H9 (cell line): ENCODE data around the gene SUPT6H. TPM values are rescaled to one million over a fixed set of nuclear protein-coding genes. Genes with fewer than 3 reads are reported as not detected.

Experiments used
- DNase-seq: peaks from one replicate; pipeline ENCODE4 v3.0.0-alpha.2; 2017
- H2AFZ ChIP-seq: one replicate; pipeline ENCODE4 v1.6.1; 2013; ENCODE audit warnings: mild to moderate bottlenecking, low read length, control low read depth, moderate library complexity
- H2AK5ac ChIP-seq: 2 replicates; pipeline ENCODE4 v1.6.1; 2013; ENCODE audit warnings: low read length, control low read depth, mixed read lengths; ENCODE audit not compliant: insufficient read length
- H2BK120ac ChIP-seq: one replicate; pipeline ENCODE4 v1.6.1; 2013; ENCODE audit warnings: low read depth, mild to moderate bottlenecking, low read length, control low read depth, inconsistent platforms; ENCODE audit not compliant: poor library complexity, severe bottlenecking
- H2BK12ac ChIP-seq: 2 replicates; pipeline ENCODE4 v1.6.1; 2013; ENCODE audit warnings: low read length, control low read depth, mixed read lengths, low read depth; ENCODE audit not compliant: insufficient read length
- H2BK15ac ChIP-seq: 2 replicates; pipeline ENCODE4 v1.6.1; 2013; ENCODE audit warnings: low read depth, low read length, control low read depth
- H2BK20ac ChIP-seq: one replicate; pipeline ENCODE4 v1.6.1; 2013; ENCODE audit warnings: low read depth, mild to moderate bottlenecking, low read length, control low read depth, inconsistent platforms; ENCODE audit not compliant: poor library complexity, severe bottlenecking
- H2BK5ac ChIP-seq: 2 replicates; pipeline ENCODE4 v1.6.1; 2013; ENCODE audit warnings: low read length, control low read depth, mixed read lengths; ENCODE audit not compliant: insufficient read length
- H3K14ac ChIP-seq: 2 replicates; pipeline ENCODE4 v1.6.1; 2013; ENCODE audit warnings: low read length, control low read depth; ENCODE audit not compliant: insufficient read depth
- H3K18ac ChIP-seq: 2 replicates; pipeline ENCODE4 v1.6.1; 2013; ENCODE audit warnings: low read depth, mild to moderate bottlenecking, mixed read lengths, low read length, control low read depth; ENCODE audit not compliant: insufficient read length
- H3K23ac ChIP-seq: 2 replicates; pipeline ENCODE4 v1.6.1; 2013; ENCODE audit warnings: low read length, control low read depth, mixed read lengths, low read depth; ENCODE audit not compliant: insufficient read length
- H3K23me2 ChIP-seq: 2 replicates; pipeline ENCODE4 v1.6.1; 2013; ENCODE audit warnings: low read depth, mild to moderate bottlenecking, mixed read lengths, low read length, control low read depth; ENCODE audit not compliant: insufficient read length, poor library complexity, severe bottlenecking
- H3K27ac ChIP-seq: 2 replicates; pipeline ENCODE4 v1.5.1; 2013; ENCODE audit warnings: low read length, control low read depth, mixed read lengths, low read depth; ENCODE audit not compliant: insufficient read length
- H3K27me3 ChIP-seq: 2 replicates; pipeline ENCODE4 v1.6.1; 2013; ENCODE audit warnings: low read length, control low read depth, inconsistent platforms; ENCODE audit not compliant: insufficient read depth
- H3K4ac ChIP-seq: 2 replicates; pipeline ENCODE4 v1.6.1; 2013; ENCODE audit warnings: low read depth, mild to moderate bottlenecking, control low read depth, inconsistent platforms, low read length, moderate library complexity
- H3K4me1 ChIP-seq: 2 replicates; pipeline ENCODE4 v1.6.1; 2013; ENCODE audit warnings: low read length, control low read depth, inconsistent platforms; ENCODE audit not compliant: insufficient read depth
- H3K4me2 ChIP-seq: 2 replicates; pipeline ENCODE4 v1.6.1; 2013; ENCODE audit warnings: low read length, control low read depth, mixed read lengths; ENCODE audit not compliant: insufficient read length, insufficient read depth
- H3K56ac ChIP-seq: 2 replicates; pipeline ENCODE4 v1.6.1; 2013; ENCODE audit warnings: low read depth, mild to moderate bottlenecking, mixed read lengths, low read length, control low read depth; ENCODE audit not compliant: insufficient read length
- H3K79me1 ChIP-seq: 2 replicates; pipeline ENCODE4 v1.6.1; 2013; ENCODE audit warnings: low read depth, mild to moderate bottlenecking, moderate library complexity, low read length, control low read depth, inconsistent platforms; ENCODE audit not compliant: insufficient read depth, poor library complexity, severe bottlenecking
- H3K79me2 ChIP-seq: 2 replicates; pipeline ENCODE4 v1.6.1; 2013; ENCODE audit warnings: low read length, control low read depth, inconsistent platforms; ENCODE audit not compliant: insufficient read depth
- H3K9ac ChIP-seq: 2 replicates; pipeline ENCODE4 v1.6.1; 2013; ENCODE audit warnings: low read length, control low read depth, mixed read lengths; ENCODE audit not compliant: insufficient read length; ENCODE audit errors: extremely low read depth
- H3K9me3 ChIP-seq: one replicate; pipeline ENCODE4 v1.6.1; 2013; ENCODE audit warnings: low read depth, low read length, inconsistent platforms; ENCODE audit not compliant: control insufficient read depth
- H3T11ph ChIP-seq: one replicate; pipeline ENCODE4 v1.6.1; 2013; ENCODE audit warnings: mild to moderate bottlenecking, low read length, control low read depth, inconsistent platforms
- H4K20me1 ChIP-seq: one replicate; pipeline ENCODE4 v1.6.1; 2013; ENCODE audit not compliant: control insufficient read depth, insufficient read length, insufficient read depth
- H4K5ac ChIP-seq: 2 replicates; pipeline ENCODE4 v1.6.1; 2013; ENCODE audit warnings: low read depth, mild to moderate bottlenecking, mixed read lengths, low read length, control low read depth; ENCODE audit not compliant: insufficient read length
- H4K8ac ChIP-seq: replicated peaks from 2 replicates; pipeline ENCODE4 v1.6.1; 2013; ENCODE audit warnings: low read length, control low read depth, mixed read lengths, low read depth; ENCODE audit not compliant: insufficient read length
- H4K91ac ChIP-seq: 2 replicates; pipeline ENCODE4 v1.6.1; 2013; ENCODE audit warnings: low read depth, mild to moderate bottlenecking, moderate library complexity, mixed read lengths, low read length, control low read depth; ENCODE audit not compliant: insufficient read length
- H3K27ac Mint-ChIP-seq, 3 experiments: 2 replicates in 2 of 3; 3 replicates in 1 of 3; pipeline ENCODE4 v1.8.0; 2020 to 2021; ENCODE audit warnings: mixed read lengths in 3 of 3, mild to moderate bottlenecking in 1 of 3, moderate library complexity in 1 of 3
- H3K27me3 Mint-ChIP-seq: 2 replicates; pipeline ENCODE4 v1.8.0; 2021; ENCODE audit warnings: low read depth, mild to moderate bottlenecking, moderate library complexity, mixed read lengths
- H3K36me3 Mint-ChIP-seq, 3 experiments: 2 replicates in 2 of 3; 3 replicates in 1 of 3; pipeline ENCODE4 v1.8.0; 2020 to 2021; ENCODE audit warnings: low read depth in 3 of 3, mixed read lengths in 3 of 3; ENCODE audit not compliant: insufficient read depth in 1 of 3
- H3K4me1 Mint-ChIP-seq, 2 experiments: 2 replicates each; pipeline ENCODE4 v1.8.0; 2020; ENCODE audit warnings: mixed read lengths in 2 of 2
- H3K4me3 Mint-ChIP-seq, 2 experiments: 2 replicates in 1 of 2; 3 replicates in 1 of 2; pipeline ENCODE4 v1.8.0; 2020 to 2021; ENCODE audit warnings: mild to moderate bottlenecking in 2 of 2, mixed read lengths in 2 of 2, moderate library complexity in 1 of 2
- H3K9me3 Mint-ChIP-seq, 2 experiments: 2 replicates in 1 of 2; 3 replicates in 1 of 2; pipeline ENCODE4 v1.8.0; 2020; ENCODE audit warnings: mild to moderate bottlenecking in 2 of 2, mixed read lengths in 2 of 2, moderate library complexity in 1 of 2
- WGBS: extraction: QIAGEN DNeasy Blood & Tissue Kit; methylation state at CpG from one replicate; pipeline ENCODE4 v1.1.7; 2013; ENCODE audit warnings: missing lambda C conversion rate, low lambda C conversion rate, mixed read lengths; ENCODE audit not compliant: insufficient read length; ENCODE audit errors: extremely low coverage; 5-methylcytosine and 5-hydroxymethylcytosine counted together
- total RNA-seq: library from RNA; stranded (reverse); gene quantifications from 2 replicates; pipeline ENCODE4 v1.2.1, GENCODE V29; 2021
- TF ChIP-seq, protein P1 (sequence below): fragments of 200-600 bp; sonication (generic); conservative IDR thresholded peaks from 3 replicates; pipeline ENCODE4 v1.8.0; 2021; ENCODE audit warnings: antibody characterized with exemption, mild to moderate bottlenecking

The SUPT6H gene
- total RNA-seq, 1 experiment from 2014 or later = 85.8 TPM

DNA sequence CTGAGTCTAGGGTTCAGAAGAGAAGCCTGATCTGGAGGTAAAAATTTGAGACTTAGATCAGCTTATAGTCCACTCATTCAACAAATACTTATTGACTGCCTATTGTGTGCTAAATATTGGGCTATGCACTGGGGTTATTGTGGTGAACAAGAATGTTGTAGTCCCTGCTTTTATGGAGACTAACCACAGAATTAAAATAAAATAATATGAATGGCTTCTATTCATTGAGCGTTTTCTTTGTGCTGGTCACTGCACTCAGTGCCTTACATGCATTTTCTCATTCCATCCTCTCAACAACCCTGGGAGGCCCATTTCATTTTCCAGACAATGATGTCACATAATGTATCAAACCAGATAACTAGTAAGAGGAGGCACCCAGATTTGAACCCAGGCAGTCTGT, 71.3 kb downstream of the SUPT6H start:
- Histone ChIP-seq H3K79me2 (no peaks in the 10 kb centered on the region), H4K5ac (no peak overlapping the region), H4K8ac (no peak overlapping the region), H4K20me1 (no peaks in the 10 kb centered on the region), H4K91ac (no peak overlapping the region), H2BK120ac (no peak overlapping the region), H3K9ac (no peak overlapping the region), H3K18ac (no peak overlapping the region), H2AFZ (no peak overlapping the region), H3K4me2 (no peak overlapping the region), H3K79me1 (no peaks in the 10 kb centered on the region), H3K23me2 (peaks cover 2% of the 10 kb centered on the region), H3K27me3 (no peaks in the 10 kb centered on the region), H3K23ac (no peak overlapping the region), H3K27ac (no peak overlapping the region), H3K9me3 (no peaks in the 10 kb centered on the region), H3T11ph (no peak overlapping the region), H3K14ac (no peak overlapping the region), H2BK5ac (no peak overlapping the region), H3K4me1 (no peaks in the 10 kb centered on the region), H2BK12ac (no peak overlapping the region), H2AK5ac (no peak overlapping the region), H2BK20ac (no peak overlapping the region), H3K4ac (no peak overlapping the region), H3K56ac (no peak overlapping the region), H2BK15ac (no peak overlapping the region)
- Mint-ChIP-seq H3K36me3 (peaks cover 9 to 24% (median 20%) of the 10 kb centered on the region in 3 experiments; a peak in 5 of 7 replicates), H3K27ac (no peak overlapping the region), H3K27me3 (no peaks in the 10 kb centered on the region), H3K9me3 (no peaks in the 10 kb centered on the region; a peak in 1 of 5 replicates), H3K4me1 (peaks cover 3 to 4% of the 10 kb centered on the region in 2 experiments), H3K4me3 (no peak overlapping the region)
- DNase-seq = no peak
- TF ChIP-seq, protein P1, sequence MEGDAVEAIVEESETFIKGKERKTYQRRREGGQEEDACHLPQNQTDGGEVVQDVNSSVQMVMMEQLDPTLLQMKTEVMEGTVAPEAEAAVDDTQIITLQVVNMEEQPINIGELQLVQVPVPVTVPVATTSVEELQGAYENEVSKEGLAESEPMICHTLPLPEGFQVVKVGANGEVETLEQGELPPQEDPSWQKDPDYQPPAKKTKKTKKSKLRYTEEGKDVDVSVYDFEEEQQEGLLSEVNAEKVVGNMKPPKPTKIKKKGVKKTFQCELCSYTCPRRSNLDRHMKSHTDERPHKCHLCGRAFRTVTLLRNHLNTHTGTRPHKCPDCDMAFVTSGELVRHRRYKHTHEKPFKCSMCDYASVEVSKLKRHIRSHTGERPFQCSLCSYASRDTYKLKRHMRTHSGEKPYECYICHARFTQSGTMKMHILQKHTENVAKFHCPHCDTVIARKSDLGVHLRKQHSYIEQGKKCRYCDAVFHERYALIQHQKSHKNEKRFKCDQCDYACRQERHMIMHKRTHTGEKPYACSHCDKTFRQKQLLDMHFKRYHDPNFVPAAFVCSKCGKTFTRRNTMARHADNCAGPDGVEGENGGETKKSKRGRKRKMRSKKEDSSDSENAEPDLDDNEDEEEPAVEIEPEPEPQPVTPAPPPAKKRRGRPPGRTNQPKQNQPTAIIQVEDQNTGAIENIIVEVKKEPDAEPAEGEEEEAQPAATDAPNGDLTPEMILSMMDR = no peak
- no CpG with 5 or more reads among the region's 1 CpG for WGBS
